SK-N-DZ (cell line): ENCODE results near the gene VGLL1. TPM values are rescaled to one million over a fixed set of nuclear protein-coding genes. Genes with fewer than 3 reads are reported as not detected.

ENCODE experiments used
- DNase-seq: peaks from one replicate; pipeline ENCODE4 v3.0.0-alpha.2; 2015; ENCODE audit warnings: low spot score
- polyA plus RNA-seq, 2 experiments: library from polyadenylated mRNA; depleted of rRNA; stranded (reverse); fragments of >200 nt; gene quantifications; 2 replicates each; pipeline ENCODE4 v1.2.3, GENCODE V29; 2014

The VGLL1 gene, protein sequence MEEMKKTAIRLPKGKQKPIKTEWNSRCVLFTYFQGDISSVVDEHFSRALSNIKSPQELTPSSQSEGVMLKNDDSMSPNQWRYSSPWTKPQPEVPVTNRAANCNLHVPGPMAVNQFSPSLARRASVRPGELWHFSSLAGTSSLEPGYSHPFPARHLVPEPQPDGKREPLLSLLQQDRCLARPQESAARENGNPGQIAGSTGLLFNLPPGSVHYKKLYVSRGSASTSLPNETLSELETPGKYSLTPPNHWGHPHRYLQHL
- not detected in 2 replicates for polyA plus RNA-seq (2014; cell fraction: cytosol; rRNA removed)
- not detected in 2 replicates for polyA plus RNA-seq (2014; cell fraction: nucleus; rRNA removed)

DNA sequence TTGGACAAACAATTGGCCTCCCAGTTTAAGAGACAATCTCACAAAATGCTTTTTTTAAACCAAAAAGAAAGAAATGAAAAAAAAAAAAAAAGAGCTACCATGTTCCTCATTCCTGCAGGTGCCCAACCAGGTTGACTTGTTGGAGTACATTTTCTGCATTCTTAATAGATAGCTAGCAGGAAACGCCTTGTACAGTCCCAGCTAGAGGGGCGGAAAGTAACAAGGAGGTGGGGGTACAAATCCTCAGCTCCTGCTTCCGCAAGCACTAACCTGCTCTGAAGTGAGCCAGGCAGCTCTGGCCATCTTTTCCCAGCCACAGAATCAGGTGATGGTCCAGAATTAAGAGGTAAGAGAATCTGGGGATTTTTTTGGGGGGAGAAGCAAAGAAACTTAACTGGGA lies at the start of gene VGLL1:
Gene VGLL1 (plus strand): TSS at position 265 of the 400 bp plus-strand sequence. CDS start 3,806 bp downstream, outside the sequence.
- DNase-seq: no peak

DNA sequence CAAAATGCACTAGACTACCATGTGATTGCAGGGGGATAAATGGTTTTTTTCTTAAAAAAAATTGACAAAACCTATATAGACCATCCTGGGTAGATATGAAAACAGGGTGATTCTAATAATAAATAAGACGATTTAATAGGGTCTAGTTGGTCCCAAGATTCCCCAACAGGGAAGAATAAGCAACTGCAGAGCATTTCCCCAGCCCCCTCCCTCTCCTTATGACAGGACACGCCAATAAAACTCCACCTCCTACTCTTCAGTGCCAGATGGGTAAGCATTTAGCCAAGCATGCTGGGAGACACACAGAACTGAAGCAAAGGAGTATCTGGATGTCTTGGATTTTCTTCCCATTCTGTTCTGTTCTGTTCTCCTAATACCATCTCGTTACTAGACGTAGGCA lies 44.4 kb upstream of the VGLL1 start, which contains the start of gene BRS3:
Gene BRS3 (plus strand): TSS at position 301 of the 400 bp plus-strand sequence. CDS start 168 bp downstream, outside the sequence.
- no peak for DNase-seq

DNA sequence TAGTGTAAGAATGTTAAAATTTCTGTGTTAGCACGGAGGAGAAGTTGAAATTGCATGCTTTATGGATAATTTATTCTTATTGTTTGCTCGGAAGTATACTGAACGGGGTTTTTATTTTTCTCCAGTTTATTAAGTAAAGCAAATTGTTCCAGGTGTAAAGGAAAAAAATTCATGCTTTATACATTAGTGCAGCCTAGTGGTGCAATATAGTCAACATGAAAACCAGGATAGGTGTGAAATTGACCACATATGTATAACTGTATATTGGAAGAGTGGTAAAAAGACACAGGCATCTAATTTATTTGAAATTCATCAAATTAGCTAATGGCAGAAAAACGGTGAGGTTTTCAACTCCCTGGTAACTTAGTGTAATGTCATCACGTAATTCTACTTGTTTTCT lies 43.3 kb upstream of the VGLL1 start:
- DNase-seq: no peak

DNA sequence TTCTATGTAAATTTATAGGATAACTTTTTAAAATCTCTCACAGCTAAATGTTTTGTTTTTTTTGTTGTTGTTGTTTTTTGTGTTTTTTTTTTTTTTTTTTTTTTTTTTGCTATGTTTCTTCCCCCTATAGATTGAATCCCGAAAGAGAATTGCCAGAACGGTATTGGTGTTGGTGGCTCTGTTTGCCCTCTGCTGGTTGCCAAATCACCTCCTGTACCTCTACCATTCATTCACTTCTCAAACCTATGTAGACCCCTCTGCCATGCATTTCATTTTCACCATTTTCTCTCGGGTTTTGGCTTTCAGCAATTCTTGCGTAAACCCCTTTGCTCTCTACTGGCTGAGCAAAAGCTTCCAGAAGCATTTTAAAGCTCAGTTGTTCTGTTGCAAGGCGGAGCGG lies 40.2 kb upstream of the VGLL1 start:
- no peak for DNase-seq

DNA sequence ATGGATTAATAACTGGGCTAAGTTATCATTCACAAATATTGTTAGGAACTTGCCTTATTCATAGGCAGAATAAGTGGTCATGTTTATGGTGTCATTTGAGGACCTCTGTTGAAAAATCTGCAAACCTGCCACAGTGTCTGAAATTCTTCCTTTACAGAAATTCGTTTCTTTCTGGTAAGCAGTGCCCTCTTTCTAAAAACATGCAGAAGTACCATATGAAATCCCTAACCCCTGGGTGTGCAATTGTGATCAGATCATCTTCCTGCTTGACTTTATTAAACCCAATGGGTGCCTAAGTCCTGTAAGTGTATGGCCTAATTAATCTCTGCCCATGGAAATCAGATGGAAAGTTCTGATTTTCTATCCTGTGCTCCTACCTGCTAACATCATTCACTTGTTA lies 39.0 kb upstream of the VGLL1 start:
- DNase-seq: no peak

DNA sequence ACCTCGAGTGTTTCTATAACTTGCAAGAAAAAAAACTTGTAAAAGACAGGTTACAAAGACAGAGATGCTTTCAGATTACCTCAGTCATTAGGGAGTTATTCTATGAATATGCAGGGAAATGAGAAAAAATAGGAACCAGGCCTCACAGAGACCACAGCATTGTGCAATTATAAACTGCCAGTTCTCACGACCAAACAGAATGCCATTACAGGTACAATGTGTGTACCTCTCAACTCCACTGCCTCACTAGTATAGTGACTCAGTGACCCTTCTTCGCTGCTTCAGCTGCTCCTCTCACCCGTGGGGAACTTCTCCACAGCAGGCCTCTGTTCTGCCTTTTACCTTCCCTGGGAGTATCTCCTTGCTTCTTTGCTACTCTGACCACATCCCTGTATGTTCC lies 37.0 kb upstream of the VGLL1 start:
- no peak for DNase-seq

DNA sequence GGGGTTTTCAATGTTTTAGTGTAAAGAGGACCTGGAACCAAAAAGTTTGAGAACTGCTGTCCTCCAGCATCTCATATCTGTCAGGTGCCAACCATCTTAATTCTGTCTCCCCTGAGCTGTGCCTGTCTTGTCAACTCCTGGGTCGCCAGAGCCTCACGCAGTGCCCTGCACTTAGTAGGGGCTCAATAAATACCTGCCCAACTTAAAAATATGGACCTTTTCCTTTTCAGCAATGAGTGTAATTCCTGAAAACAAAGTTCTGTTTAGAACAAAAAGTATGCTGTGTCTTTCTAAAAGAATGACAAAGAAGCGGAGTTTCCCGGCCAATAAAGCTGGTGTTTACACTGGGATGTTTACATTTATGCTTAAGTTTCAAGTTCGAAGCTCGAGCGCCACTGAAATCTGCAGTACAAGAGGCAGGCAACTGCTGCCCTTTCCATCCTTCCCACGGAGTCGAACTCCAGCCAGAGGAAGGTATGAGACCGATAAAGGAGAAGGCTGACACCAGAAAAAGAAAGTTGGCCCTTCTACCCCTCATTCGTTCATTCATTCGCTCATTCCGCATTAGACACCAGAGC lies 35.7 kb upstream of the VGLL1 start:
- DNase-seq: no peak

DNA sequence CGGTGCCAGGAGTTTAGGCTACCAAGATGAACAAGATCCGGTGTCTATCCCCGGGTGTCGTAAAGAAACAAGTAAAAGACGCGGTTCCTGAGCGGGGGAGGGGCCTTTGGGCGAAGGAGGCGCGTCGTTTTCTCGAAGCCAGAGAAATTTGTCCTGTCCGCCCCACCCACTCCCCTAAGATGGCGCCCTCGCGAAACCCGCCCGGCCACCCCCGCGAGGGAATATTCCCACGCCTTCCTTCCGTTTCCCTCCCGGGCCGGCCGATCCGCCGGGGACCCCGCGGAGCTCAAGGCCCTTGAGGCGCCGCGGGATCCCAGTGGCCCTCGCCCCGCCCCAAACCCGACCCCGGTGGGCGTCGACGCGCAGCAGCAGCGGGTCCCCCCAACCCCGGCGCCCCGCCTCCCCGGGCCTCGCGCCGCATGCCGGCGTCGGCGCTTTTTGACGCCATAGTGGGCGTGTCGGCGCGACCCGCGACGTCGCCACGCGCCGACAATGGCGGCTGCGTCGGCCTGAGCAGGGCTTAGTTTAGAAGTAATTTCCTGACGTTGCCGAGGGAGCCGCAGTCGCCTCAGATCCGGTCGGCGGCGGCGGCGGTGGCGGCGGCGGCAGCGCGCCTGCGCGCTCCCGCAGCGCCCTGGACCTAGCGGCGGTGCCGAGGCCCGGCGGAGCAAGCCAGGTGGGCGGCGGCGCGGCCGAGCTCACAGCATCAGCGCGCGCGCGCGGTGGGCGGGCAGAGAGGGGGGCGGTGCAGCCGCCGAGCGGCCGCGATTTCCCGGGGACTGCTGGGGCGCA lies 35.1 kb upstream of the VGLL1 start:
- DNase-seq: peak; percentile 77

DNA sequence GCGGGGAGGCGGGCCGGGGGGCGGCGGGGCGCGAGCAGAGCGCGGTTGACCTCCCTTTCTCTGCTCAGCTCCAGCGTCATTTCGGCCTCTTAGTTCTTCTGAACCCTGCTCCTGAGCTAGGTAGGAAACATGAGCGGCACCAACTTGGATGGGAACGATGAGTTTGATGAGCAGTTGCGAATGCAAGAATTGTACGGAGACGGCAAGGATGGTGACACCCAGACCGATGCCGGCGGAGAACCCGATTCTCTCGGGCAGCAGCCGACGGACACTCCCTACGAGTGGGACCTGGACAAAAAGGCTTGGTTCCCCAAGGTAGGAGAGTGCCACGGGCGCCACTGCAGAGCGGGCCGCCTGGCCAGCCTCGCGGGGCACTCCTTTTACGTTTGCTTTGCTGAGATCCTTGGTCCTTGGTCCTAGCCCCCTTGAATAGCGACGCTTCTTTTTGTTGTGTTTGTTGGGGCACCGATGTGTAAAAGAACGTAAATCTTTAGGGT lies 34.4 kb upstream of the VGLL1 start, which contains the start of gene HTATSF1:
Gene HTATSF1 (plus strand): TSS at position 37 of the 497 bp plus-strand sequence. CDS start 93 bp downstream, at position 130.
- DNase-seq: peak; percentile 1

DNA sequence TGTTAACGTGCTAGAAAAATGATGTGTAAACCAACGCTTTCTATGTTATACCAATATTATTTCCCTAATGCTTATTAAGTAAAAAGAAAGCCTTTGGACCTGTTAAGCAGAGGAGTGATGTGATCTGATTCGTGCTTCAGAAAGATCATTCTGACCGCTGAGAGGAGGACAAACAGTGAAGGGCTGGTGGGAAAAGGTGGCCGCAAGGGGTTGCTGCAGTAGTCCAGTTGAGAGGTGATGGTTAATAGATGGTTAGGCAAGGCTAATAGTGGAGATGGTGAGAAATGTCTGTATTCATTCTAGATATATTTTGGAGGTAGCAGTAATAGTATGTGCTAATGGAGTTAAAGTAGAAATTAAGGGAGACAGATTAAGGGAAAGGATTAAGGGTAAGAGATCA lies 12.9 kb upstream of the VGLL1 start:
- no peak for DNase-seq

DNA sequence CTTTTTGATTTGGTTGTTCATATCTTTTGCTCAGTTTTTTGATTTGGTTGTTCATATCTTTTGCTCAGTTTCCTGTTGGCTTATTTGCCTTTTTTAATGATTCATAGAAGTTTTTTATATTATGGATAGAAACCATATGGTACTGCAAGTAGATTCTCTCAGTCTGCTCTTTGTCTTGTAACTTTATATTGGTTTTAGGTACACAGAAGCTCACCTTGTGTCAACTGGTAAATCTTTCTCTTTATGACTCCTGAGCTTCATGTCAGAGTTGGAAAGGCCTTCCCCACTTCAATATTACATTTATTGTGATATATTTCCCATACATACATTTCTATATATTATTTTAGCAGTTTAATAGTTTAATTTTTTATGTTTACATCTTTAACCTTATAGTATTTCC lies 8.2 kb upstream of the VGLL1 start:
- no peak for DNase-seq

DNA sequence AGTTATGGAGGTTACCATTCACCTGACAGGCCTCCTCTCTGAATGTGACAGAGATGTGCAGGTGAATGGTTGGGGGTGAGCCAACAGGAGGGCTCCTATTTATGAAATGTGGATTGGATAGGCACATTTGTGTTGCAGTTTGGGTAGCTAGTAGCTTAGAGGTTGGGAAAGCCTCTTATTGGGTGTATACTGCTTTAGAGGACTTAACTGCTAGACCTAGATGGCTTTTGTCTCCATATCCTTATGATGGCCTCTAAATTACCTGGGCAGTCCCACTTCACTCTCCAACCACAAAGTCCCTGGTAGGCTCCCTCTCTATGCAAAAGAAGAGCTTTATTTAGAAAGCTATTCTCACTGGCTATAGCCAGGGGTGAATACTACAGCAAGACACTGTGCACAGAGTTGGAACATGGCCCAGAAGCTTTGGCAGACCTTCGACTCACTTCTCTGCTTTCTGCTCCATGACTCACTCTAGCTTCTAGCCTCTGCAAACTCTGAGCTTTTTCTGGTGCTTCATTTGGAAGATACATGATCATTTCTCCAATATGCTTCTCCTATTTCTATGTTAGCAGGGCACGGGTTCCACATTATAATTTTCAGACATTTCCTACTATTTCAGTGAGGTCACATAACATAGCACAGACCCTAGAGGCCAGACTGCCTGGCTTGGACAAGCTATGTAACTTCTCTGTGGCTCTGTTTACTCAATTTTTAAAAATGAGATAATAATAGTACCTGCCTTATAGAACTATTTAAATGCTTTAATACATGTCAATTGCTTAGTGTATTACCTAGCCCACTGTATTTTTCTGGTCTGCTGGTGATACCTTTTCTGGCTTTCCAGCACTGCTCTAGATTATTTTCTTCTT lies 6.0 kb upstream of the VGLL1 start:
- DNase-seq: no peak

DNA sequence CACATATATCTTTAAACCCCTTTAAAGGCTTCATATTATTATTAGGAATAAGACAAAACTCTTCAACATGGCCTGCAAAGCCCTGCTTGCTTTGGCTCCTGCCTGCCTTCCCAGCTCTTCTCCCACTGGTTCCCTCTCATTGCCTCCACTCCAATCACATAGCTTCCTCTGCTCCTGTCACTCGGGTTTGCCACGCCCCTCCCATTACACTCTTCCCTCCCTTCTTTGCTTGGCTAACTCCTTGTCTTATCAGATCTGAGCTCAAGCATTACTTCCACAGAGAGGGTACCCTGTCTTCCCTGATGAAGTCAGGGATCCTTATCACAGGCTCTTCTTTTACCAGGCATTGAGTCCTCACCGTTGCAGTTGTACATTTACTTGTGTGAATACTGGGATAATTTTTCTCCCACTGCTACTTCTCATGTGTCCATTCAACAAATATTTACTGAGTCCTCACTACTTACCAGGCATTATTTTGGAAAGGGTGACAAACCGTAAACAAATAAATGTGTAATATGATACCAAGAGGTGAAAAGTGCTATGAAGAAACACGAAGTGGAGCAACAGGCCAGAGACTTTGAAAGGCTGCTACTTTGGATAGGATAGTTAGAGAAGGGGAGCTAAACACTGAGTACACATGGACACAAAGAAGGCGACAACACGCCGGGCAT lies 3.2 kb upstream of the VGLL1 start:
- DNase-seq: peak; percentile 67

DNA sequence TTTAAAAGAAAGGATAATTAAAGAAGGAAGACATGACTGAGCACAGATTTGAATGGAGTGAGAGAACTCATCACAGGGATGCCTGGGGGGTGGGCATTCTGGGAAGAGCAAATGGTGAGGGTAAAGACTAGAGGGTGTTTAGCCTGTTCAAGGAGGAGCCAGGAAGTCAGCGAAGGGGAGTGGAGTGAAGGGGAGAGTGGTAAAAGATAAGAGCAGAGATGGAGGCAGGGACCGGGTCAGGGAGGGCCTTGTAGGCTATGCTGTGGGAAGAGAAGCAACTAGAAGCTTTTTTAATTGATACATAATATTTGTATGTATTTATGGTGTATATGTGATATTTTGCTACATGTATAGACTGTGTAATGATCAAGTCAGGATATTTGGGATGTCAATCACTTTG lies 2.2 kb upstream of the VGLL1 start:
- DNase-seq: no peak

DNA sequence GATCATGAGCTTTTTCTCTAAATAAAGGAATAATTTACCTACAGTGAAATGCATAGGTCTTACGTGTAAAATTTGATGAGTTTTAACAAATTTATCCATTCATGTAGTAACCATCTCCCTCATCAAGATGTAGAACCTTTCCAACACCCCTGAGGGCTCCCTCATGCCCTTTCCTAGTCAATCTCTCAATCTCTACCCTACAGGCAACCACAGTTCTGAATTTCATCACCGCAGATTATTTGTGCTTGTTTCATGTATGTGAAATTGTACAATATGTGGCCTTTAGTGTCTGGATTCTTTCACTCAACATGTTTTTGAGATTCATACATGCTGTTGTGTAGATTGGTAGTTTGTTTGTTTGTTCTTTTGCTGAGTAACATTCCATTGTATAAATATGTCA lies 2.1 kb downstream of the VGLL1 start:
- DNase-seq: no peak

DNA sequence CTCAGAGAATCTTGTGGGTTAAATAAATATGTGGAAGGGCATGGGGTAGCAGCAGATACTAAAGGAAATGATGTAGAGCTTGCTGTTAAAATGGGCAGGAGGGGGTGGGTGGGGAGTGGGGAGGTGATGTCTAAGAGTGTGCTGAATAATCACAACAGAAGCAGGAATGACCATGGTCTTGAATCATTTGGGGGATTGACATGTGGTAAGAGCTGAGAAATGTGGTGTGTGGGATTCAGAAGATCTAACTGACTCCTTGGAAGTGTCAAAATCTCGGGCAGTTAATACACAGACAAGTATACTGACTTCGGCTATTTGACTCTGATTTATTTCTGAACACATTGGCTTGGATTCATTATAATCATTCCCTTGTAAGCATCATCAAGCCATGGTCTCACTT lies 6.8 kb downstream of the VGLL1 start:
- DNase-seq: no peak

DNA sequence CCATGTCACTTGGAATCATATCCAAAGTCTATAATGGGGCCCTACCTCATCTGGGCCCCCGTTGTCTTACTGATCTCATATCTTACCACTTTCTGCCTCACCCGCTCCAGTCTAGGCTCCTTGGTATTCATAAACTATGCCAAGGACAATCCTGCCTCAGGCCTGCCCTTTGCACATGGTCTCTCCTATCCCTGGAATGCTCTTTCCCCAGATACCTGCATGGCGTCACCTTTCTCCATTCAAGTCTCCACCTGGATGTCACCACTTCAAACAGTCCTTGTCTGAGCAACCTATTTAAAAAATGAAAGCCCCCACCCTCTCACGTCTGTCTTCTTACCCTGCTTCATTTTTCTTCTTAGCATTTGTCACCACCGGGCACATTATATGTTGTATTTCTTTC lies 8.2 kb downstream of the VGLL1 start:
- DNase-seq: no peak

DNA sequence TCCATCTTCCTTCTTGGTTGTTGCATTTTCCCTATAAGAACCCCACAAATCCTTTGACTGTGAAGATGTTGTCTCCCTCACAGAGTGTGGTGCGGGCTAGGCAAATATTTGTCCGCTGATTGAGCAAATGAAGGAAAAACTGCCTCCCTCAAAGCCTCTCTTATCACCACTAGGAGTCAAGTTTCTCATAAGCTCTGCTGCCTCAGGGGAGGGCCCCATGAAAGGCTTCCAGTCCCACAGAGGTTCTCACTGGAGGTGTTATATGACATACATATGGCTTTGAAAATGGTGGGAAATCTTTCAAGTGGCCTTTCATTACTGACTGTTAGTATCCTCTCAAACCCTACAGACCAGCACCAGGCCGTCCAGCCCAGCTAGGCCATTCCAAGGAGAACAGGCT lies 9.3 kb downstream of the VGLL1 start:
- DNase-seq: no peak

DNA sequence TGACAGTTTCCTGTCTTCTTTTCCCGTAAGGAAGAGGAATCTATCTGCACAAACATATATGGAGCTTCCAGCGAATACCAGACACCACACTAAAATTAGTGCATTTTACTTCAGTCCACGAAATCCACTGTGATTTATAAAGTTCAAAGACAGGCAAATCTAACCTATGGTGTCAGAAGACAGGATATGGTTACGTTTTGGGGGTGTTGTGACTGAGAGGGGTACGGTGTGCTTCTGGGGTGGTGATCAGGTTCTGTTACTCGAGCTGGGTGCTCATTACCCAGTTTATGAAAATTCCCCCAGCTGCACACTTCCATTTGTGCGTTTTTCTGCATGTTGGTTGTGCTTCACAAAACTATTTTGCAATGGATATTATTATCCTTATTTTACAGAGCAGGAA lies 10.3 kb downstream of the VGLL1 start:
- no peak for DNase-seq

DNA sequence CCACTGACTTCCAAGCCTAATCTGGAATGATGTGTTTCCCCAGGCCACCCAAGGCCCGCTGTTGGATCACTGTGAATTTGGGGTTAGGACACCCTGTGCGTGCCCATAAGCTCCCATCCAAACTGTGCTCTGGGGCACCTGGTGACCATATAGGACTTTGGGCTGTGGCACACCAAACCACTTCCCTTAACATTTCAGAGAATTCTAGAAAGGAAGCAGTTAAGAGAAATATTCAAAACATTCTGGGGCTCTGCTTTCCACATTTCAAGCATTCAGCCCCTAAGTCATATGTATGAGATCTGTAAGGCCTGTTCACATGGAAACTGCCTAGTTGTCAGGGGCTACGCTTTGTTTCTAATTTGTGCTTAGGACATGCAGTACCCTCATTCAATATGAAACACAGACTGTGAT lies 14.4 kb downstream of the VGLL1 start:
- no peak for DNase-seq

DNA sequence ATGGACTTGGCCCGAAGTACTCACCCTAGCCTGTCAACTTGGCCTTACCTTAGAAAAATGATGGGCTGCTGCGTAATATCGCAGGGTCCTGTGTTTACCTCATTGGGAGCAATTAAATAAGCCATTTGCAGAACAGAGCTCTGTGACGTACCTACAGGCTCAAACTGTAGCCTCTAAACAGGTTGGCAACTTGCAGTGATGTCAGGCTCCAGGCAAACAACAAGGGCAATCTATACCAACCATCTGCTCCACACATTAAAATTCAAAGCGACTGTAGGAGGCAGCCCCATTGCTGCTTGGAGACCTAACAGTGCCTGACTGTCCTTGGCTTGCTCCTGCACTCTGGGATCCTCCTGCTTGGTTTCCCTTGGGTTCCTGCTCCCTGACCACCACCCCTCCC lies 17.2 kb downstream of the VGLL1 start:
- DNase-seq: no peak
